H9 (cell line): Measurements from ENCODE around the gene THSD4. TPM values are rescaled to one million over a fixed set of nuclear protein-coding genes. Genes with fewer than 3 reads are reported as not detected.

Experiments
- DNase-seq: peaks from one replicate; pipeline ENCODE4 v3.0.0-alpha.2; 2017
- H2AFZ ChIP-seq: one replicate; pipeline ENCODE4 v1.6.1; 2013; ENCODE audit warnings: mild to moderate bottlenecking, low read length, control low read depth, moderate library complexity
- H2AK5ac ChIP-seq: 2 replicates; pipeline ENCODE4 v1.6.1; 2013; ENCODE audit warnings: low read length, control low read depth, mixed read lengths; ENCODE audit not compliant: insufficient read length
- H2BK120ac ChIP-seq: one replicate; pipeline ENCODE4 v1.6.1; 2013; ENCODE audit warnings: low read depth, mild to moderate bottlenecking, low read length, control low read depth, inconsistent platforms; ENCODE audit not compliant: poor library complexity, severe bottlenecking
- H2BK12ac ChIP-seq: 2 replicates; pipeline ENCODE4 v1.6.1; 2013; ENCODE audit warnings: low read length, control low read depth, mixed read lengths, low read depth; ENCODE audit not compliant: insufficient read length
- H2BK15ac ChIP-seq: 2 replicates; pipeline ENCODE4 v1.6.1; 2013; ENCODE audit warnings: low read depth, low read length, control low read depth
- H2BK20ac ChIP-seq: one replicate; pipeline ENCODE4 v1.6.1; 2013; ENCODE audit warnings: low read depth, mild to moderate bottlenecking, low read length, control low read depth, inconsistent platforms; ENCODE audit not compliant: poor library complexity, severe bottlenecking
- H2BK5ac ChIP-seq: 2 replicates; pipeline ENCODE4 v1.6.1; 2013; ENCODE audit warnings: low read length, control low read depth, mixed read lengths; ENCODE audit not compliant: insufficient read length
- H3K14ac ChIP-seq: 2 replicates; pipeline ENCODE4 v1.6.1; 2013; ENCODE audit warnings: low read length, control low read depth; ENCODE audit not compliant: insufficient read depth
- H3K18ac ChIP-seq: 2 replicates; pipeline ENCODE4 v1.6.1; 2013; ENCODE audit warnings: low read depth, mild to moderate bottlenecking, mixed read lengths, low read length, control low read depth; ENCODE audit not compliant: insufficient read length
- H3K23ac ChIP-seq: 2 replicates; pipeline ENCODE4 v1.6.1; 2013; ENCODE audit warnings: low read length, control low read depth, mixed read lengths, low read depth; ENCODE audit not compliant: insufficient read length
- H3K23me2 ChIP-seq: 2 replicates; pipeline ENCODE4 v1.6.1; 2013; ENCODE audit warnings: low read depth, mild to moderate bottlenecking, mixed read lengths, low read length, control low read depth; ENCODE audit not compliant: insufficient read length, poor library complexity, severe bottlenecking
- H3K27ac ChIP-seq: 2 replicates; pipeline ENCODE4 v1.5.1; 2013; ENCODE audit warnings: low read length, control low read depth, mixed read lengths, low read depth; ENCODE audit not compliant: insufficient read length
- H3K27me3 ChIP-seq: 2 replicates; pipeline ENCODE4 v1.6.1; 2013; ENCODE audit warnings: low read length, control low read depth, inconsistent platforms; ENCODE audit not compliant: insufficient read depth
- H3K4ac ChIP-seq: 2 replicates; pipeline ENCODE4 v1.6.1; 2013; ENCODE audit warnings: low read depth, mild to moderate bottlenecking, control low read depth, inconsistent platforms, low read length, moderate library complexity
- H3K4me1 ChIP-seq: 2 replicates; pipeline ENCODE4 v1.6.1; 2013; ENCODE audit warnings: low read length, control low read depth, inconsistent platforms; ENCODE audit not compliant: insufficient read depth
- H3K4me2 ChIP-seq: 2 replicates; pipeline ENCODE4 v1.6.1; 2013; ENCODE audit warnings: low read length, control low read depth, mixed read lengths; ENCODE audit not compliant: insufficient read length, insufficient read depth
- H3K56ac ChIP-seq: 2 replicates; pipeline ENCODE4 v1.6.1; 2013; ENCODE audit warnings: low read depth, mild to moderate bottlenecking, mixed read lengths, low read length, control low read depth; ENCODE audit not compliant: insufficient read length
- H3K79me1 ChIP-seq: 2 replicates; pipeline ENCODE4 v1.6.1; 2013; ENCODE audit warnings: low read depth, mild to moderate bottlenecking, moderate library complexity, low read length, control low read depth, inconsistent platforms; ENCODE audit not compliant: insufficient read depth, poor library complexity, severe bottlenecking
- H3K79me2 ChIP-seq: 2 replicates; pipeline ENCODE4 v1.6.1; 2013; ENCODE audit warnings: low read length, control low read depth, inconsistent platforms; ENCODE audit not compliant: insufficient read depth
- H3K9ac ChIP-seq: 2 replicates; pipeline ENCODE4 v1.6.1; 2013; ENCODE audit warnings: low read length, control low read depth, mixed read lengths; ENCODE audit not compliant: insufficient read length; ENCODE audit errors: extremely low read depth
- H3K9me3 ChIP-seq: one replicate; pipeline ENCODE4 v1.6.1; 2013; ENCODE audit warnings: low read depth, low read length, inconsistent platforms; ENCODE audit not compliant: control insufficient read depth
- H3T11ph ChIP-seq: one replicate; pipeline ENCODE4 v1.6.1; 2013; ENCODE audit warnings: mild to moderate bottlenecking, low read length, control low read depth, inconsistent platforms
- H4K20me1 ChIP-seq: one replicate; pipeline ENCODE4 v1.6.1; 2013; ENCODE audit not compliant: control insufficient read depth, insufficient read length, insufficient read depth
- H4K5ac ChIP-seq: 2 replicates; pipeline ENCODE4 v1.6.1; 2013; ENCODE audit warnings: low read depth, mild to moderate bottlenecking, mixed read lengths, low read length, control low read depth; ENCODE audit not compliant: insufficient read length
- H4K8ac ChIP-seq: replicated peaks from 2 replicates; pipeline ENCODE4 v1.6.1; 2013; ENCODE audit warnings: low read length, control low read depth, mixed read lengths, low read depth; ENCODE audit not compliant: insufficient read length
- H4K91ac ChIP-seq: 2 replicates; pipeline ENCODE4 v1.6.1; 2013; ENCODE audit warnings: low read depth, mild to moderate bottlenecking, moderate library complexity, mixed read lengths, low read length, control low read depth; ENCODE audit not compliant: insufficient read length
- H3K27ac Mint-ChIP-seq, 3 experiments: 2 replicates in 2 of 3; 3 replicates in 1 of 3; pipeline ENCODE4 v1.8.0; 2020 to 2021; ENCODE audit warnings: mixed read lengths in 3 of 3, mild to moderate bottlenecking in 1 of 3, moderate library complexity in 1 of 3
- H3K27me3 Mint-ChIP-seq: 2 replicates; pipeline ENCODE4 v1.8.0; 2021; ENCODE audit warnings: low read depth, mild to moderate bottlenecking, moderate library complexity, mixed read lengths
- H3K36me3 Mint-ChIP-seq, 3 experiments: 2 replicates in 2 of 3; 3 replicates in 1 of 3; pipeline ENCODE4 v1.8.0; 2020 to 2021; ENCODE audit warnings: low read depth in 3 of 3, mixed read lengths in 3 of 3; ENCODE audit not compliant: insufficient read depth in 1 of 3
- H3K4me1 Mint-ChIP-seq, 2 experiments: 2 replicates each; pipeline ENCODE4 v1.8.0; 2020; ENCODE audit warnings: mixed read lengths in 2 of 2
- H3K4me3 Mint-ChIP-seq, 2 experiments: 2 replicates in 1 of 2; 3 replicates in 1 of 2; pipeline ENCODE4 v1.8.0; 2020 to 2021; ENCODE audit warnings: mild to moderate bottlenecking in 2 of 2, mixed read lengths in 2 of 2, moderate library complexity in 1 of 2
- H3K9me3 Mint-ChIP-seq, 2 experiments: 2 replicates in 1 of 2; 3 replicates in 1 of 2; pipeline ENCODE4 v1.8.0; 2020; ENCODE audit warnings: mild to moderate bottlenecking in 2 of 2, mixed read lengths in 2 of 2, moderate library complexity in 1 of 2
- CTCF ChIP-seq: fragments of 200-600 bp; sonication (generic); conservative IDR thresholded peaks from 3 replicates; pipeline ENCODE4 v1.8.0; 2021; ENCODE audit warnings: antibody characterized with exemption, mild to moderate bottlenecking
- WGBS: extraction: QIAGEN DNeasy Blood & Tissue Kit; methylation state at CpG from one replicate; pipeline ENCODE4 v1.1.7; 2013; ENCODE audit warnings: missing lambda C conversion rate, low lambda C conversion rate, mixed read lengths; ENCODE audit not compliant: insufficient read length; ENCODE audit errors: extremely low coverage; 5-methylcytosine and 5-hydroxymethylcytosine counted together
- total RNA-seq: library from RNA; stranded (reverse); gene quantifications from 2 replicates; pipeline ENCODE4 v1.2.1, GENCODE V29; 2021

THSD4 gene
- total RNA-seq, 1 experiment from 2014 or later = 5.5 TPM

- Histone ChIP-seq H2AFZ (no peak overlapping the region), H3K4me2 (no peak overlapping the region), H3K27ac (no peak overlapping the region), H3K23ac (no peak overlapping the region), H2BK20ac (no peak overlapping the region), H3K4ac (no peak overlapping the region), H3K79me1 (no peaks in the 10 kb centered on the region), H4K91ac (no peak overlapping the region), H3K79me2 (no peaks in the 10 kb centered on the region), H4K5ac (no peak overlapping the region), H3K18ac (no peak overlapping the region), H3K9ac (no peak overlapping the region), H2BK5ac (no peak overlapping the region), H3K14ac (no peak overlapping the region), H2AK5ac (no peak overlapping the region), H2BK120ac (no peak overlapping the region), H2BK12ac (no peak overlapping the region), H3K4me1 (no peaks in the 10 kb centered on the region; the same call in 1 of the 2 replicates), H3T11ph (no peak overlapping the region), H2BK15ac (no peak overlapping the region), H3K9me3 (no peaks in the 10 kb centered on the region), H3K27me3 (no peaks in the 10 kb centered on the region), H3K56ac (no peak overlapping the region), H4K8ac (no peak overlapping the region), H4K20me1 (no peaks in the 10 kb centered on the region), H3K23me2 (no peaks in the 10 kb centered on the region)
- Mint-ChIP-seq H3K9me3 (no peaks in the 10 kb centered on the region), H3K36me3 (no peaks in the 10 kb centered on the region), H3K27me3 (no peaks in the 10 kb centered on the region; the same call in 1 of the 2 replicates), H3K4me1 (peaks cover 9% of the 10 kb centered on the region in 2 experiments), H3K27ac (no peak overlapping the region), H3K4me3 (no peak overlapping the region)
- no CpG with 5 or more reads among the region's 6 CpGs for WGBS
- DNase-seq = no peak
- no peak for TF ChIP-seq CTCF
Observed at GRCh38 chr15:71779073-71779797, 664.0 kb downstream of the THSD4 start.
